Activated T-cell treated with anti-CD3 and anti-CD28 coated beads, Interleukin-2, amount 50 U/mL, for 24 hours (primary cell): Measurements from ENCODE around the gene PDGFC.

Source experiments
- DNase-seq: peaks from one replicate; pipeline ENCODE4 v3.0.0-alpha.2; 2020
- H3K27ac Mint-ChIP-seq: 2 replicates; pipeline ENCODE4 v1.8.0; 2020; ENCODE audit warnings: mild to moderate bottlenecking, mixed read lengths
- H3K27me3 Mint-ChIP-seq: 2 replicates; pipeline ENCODE4 v1.8.0; 2020; ENCODE audit warnings: mixed read lengths
- H3K36me3 Mint-ChIP-seq: 2 replicates; pipeline ENCODE4 v1.8.0; 2020; ENCODE audit warnings: low read depth, mixed read lengths
- H3K4me1 Mint-ChIP-seq: 2 replicates; pipeline ENCODE4 v1.8.0; 2020; ENCODE audit warnings: low read depth, mixed read lengths
- H3K4me3 Mint-ChIP-seq: 2 replicates; pipeline ENCODE4 v1.8.0; 2020; ENCODE audit warnings: mild to moderate bottlenecking, moderate library complexity, mixed read lengths
- H3K9me3 Mint-ChIP-seq: 2 replicates; pipeline ENCODE4 v1.8.0; 2020; ENCODE audit warnings: mixed read lengths

PDGFC gene

DNA sequence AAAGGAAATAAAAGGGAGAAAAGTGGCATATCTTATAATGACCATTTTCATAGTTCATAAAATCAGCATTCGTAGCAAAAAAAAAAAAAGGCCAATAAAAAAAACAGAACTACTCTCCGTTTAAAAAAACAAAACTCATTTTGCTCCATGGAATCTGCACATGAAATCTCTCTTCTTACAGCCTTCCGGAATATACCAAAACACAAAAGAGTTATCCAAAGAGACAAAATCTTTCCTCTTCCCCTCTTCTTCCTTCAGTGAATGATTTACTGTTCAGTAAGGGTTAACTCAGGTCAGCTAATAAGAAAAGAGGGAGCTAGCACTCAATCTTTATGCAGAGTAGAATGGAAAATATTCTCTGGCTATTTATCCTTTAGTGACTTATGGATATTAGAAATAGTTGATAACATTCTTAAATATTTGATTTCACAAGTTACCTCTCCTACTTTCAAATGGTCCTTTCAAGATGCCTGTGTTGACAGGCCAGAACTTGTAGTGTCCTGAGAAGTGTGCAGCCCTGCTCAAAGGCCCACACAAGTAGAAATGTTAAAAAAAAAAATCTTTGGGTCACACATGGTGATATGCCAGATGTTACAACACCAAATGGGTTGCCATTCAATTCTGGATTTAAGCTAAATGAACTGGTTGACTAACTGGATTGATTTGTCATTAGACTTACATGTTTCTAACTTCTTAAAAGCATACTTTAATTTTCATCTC is 42.1 kb downstream of the PDGFC start:
- H3K4me1 Mint-ChIP-seq: no peaks in the 10 kb centered on the region
- H3K9me3 Mint-ChIP-seq: peaks cover 13% of the 10 kb centered on the region
- H3K27ac Mint-ChIP-seq: no peak overlapping the region

DNA sequence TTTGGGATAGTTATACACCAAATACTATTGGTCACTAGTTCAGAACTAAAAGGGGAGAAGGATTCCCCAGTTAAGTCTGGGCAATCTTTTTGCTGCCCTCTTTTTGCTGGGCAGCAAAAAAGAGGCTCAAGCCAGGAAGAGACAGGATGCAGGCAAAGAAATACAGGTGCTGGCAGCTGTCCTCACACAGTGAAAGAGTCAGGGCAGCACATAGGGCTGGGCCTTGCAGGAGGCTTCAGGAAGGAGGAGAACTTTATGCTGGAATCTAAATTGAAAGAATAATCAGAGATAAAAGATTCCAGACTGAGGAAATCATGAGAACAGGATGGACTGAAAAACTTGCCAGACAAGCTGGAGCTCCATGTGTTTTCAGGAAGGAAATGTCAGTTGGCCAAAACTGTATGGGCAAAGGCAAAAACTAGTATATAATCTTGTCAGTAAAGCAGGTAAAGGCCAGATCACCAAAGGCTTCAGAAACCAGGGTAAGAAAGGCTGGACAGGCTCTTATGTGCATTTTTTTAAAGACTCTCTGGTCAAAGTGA is 46.8 kb downstream of the PDGFC start:
- Mint-ChIP-seq H3K9me3 (peaks cover 8% of the 10 kb centered on the region), H3K27ac (no peak overlapping the region), H3K4me3 (no peak overlapping the region), H3K36me3 (no peaks in the 10 kb centered on the region), H3K4me1 (no peaks in the 10 kb centered on the region), H3K27me3 (no peaks in the 10 kb centered on the region)
- no peak for DNase-seq

More for the DNA sequence above, 42.1 kb downstream of the PDGFC start:
- Mint-ChIP-seq H3K27me3 (no peaks in the 10 kb centered on the region), H3K4me3 (no peak overlapping the region), H3K36me3 (no peaks in the 10 kb centered on the region)
- no peak for DNase-seq

DNA sequence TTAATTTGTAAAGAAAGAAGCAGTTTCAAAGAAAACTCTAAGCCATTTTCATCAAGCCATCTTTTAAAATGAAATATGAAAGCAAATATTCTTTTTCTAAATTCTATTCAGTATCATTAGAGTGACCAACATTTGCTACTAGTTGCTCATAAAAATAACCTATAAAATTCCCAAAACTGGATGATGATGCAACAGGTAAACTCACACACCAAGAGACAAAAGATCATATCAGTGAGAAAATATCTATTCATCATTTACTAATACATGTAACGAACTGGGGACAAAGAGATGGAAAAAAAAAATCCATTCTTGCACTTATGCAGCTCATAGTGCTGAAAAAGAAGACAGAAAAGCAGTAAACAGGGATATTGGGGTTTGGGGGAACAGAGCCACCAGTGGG is 48.1 kb downstream of the PDGFC start:
- Mint-ChIP-seq H3K36me3 (no peaks in the 10 kb centered on the region), H3K27ac (no peak overlapping the region)

DNA sequence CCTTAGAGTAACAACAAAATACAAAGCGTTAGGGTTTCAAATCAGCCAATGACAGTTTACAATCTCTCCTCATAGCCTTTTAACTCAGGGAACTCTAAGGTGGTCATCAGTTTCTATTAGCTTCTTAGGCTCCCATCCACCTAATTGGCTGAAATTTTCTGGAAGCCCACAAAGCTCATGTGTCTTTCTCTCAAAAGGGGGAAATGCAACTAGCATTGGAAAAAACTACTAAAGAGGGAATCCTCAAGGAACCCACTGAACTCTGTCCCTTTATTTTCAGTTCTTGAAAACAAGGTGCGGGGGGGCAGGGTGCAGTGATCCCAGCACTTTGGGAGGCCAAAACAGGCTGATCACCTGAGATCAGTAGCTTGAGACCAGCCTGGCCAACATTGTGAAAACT is 56.4 kb downstream of the PDGFC start:
- no peaks in the 10 kb centered on the region for H3K4me1 Mint-ChIP-seq
- no peaks in the 10 kb centered on the region for H3K27me3 Mint-ChIP-seq
- H3K4me3 Mint-ChIP-seq: no peak overlapping the region
- no peak for DNase-seq
- no peak overlapping the region for H3K27ac Mint-ChIP-seq
- H3K36me3 Mint-ChIP-seq: no peaks in the 10 kb centered on the region
- no peaks in the 10 kb centered on the region for H3K9me3 Mint-ChIP-seq

More for the DNA sequence above, 48.1 kb downstream of the PDGFC start:
- no peak for DNase-seq
- no peaks in the 10 kb centered on the region for H3K4me1 Mint-ChIP-seq
- peaks cover 8% of the 10 kb centered on the region for H3K9me3 Mint-ChIP-seq
- H3K27me3 Mint-ChIP-seq: no peaks in the 10 kb centered on the region
- no peak overlapping the region for H3K4me3 Mint-ChIP-seq

GRCh38 chr4:156913234-156913633 is 58.4 kb downstream of the PDGFC start:
- Mint-ChIP-seq H3K27ac (no peak overlapping the region), H3K9me3 (no peaks in the 10 kb centered on the region), H3K4me3 (no peak overlapping the region), H3K4me1 (no peaks in the 10 kb centered on the region), H3K27me3 (no peaks in the 10 kb centered on the region), H3K36me3 (no peaks in the 10 kb centered on the region)
- DNase-seq: no peak

GRCh38 chr4:156909010-156909409 is 62.6 kb downstream of the PDGFC start:
- no peaks in the 10 kb centered on the region for H3K4me1 Mint-ChIP-seq
- H3K36me3 Mint-ChIP-seq: no peaks in the 10 kb centered on the region
- no peaks in the 10 kb centered on the region for H3K27me3 Mint-ChIP-seq
- DNase-seq: no peak
- no peak overlapping the region for H3K27ac Mint-ChIP-seq
- no peak overlapping the region for H3K4me3 Mint-ChIP-seq
- H3K9me3 Mint-ChIP-seq: no peaks in the 10 kb centered on the region

- H3K4me3 Mint-ChIP-seq: no peak overlapping the region
- H3K9me3 Mint-ChIP-seq: no peaks in the 10 kb centered on the region
- DNase-seq: no peak
- no peaks in the 10 kb centered on the region for H3K27me3 Mint-ChIP-seq
- no peak overlapping the region for H3K27ac Mint-ChIP-seq
- no peaks in the 10 kb centered on the region for H3K36me3 Mint-ChIP-seq
- H3K4me1 Mint-ChIP-seq: no peaks in the 10 kb centered on the region
Measured at GRCh38 chr4:156906325-156906724, 65.3 kb downstream of the PDGFC start.

DNA sequence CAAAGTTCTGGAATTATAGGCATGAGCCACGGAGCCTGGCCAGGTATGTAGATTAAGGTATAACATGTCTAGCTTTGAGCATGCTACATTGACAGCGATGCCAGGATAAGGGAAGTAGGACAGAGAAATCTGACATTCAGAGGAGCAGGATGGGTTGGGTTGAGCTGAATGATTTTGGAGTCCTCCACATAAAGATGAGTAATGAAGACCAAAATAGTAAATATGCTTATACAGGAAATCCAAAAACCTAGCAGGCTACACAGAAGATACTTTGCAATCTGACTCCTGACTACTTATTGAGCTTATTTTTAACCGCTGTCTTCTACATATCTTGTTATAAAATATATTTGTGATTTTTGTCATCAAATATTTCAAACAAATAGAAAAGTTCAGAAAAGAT is 69.7 kb downstream of the PDGFC start:
- no peak for DNase-seq
- Mint-ChIP-seq H3K36me3 (no peaks in the 10 kb centered on the region), H3K27me3 (no peaks in the 10 kb centered on the region), H3K4me3 (no peak overlapping the region), H3K9me3 (no peaks in the 10 kb centered on the region), H3K27ac (no peak overlapping the region), H3K4me1 (no peaks in the 10 kb centered on the region)

DNA sequence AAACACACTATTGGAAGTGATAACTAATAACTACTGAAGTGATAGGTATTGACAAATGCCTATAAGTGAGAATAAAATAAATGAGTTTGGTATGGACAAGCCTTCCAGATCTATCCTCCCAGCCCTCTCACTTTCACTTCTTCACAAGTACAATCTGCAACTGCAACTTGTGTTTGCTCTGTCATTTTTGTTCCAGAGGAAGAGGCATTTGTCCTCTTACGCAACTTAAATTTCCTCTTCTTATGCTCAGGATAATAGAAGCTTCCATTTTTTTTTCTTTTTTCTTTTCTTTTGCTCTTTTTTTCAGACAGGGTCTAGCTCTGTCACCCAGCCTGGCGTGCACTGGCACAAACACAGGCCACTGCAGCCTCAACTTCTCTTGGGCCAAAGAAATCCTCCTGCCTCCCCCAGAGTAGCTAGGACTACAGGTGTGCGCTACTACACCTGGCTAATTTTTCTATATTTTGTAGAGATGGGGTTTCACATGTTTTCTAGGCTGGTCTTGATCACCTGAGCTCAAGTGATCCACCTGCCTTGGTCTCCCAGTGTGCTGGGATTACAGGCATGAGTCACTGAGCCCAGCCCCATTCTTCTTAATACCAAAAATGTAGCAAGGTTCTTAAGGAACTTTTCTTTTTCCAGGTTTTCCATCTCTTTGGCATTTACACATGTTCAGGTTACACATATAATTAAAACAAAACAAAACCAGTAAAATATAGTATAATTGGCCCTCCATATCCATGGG is 73.1 kb downstream of the PDGFC start:
- Mint-ChIP-seq H3K36me3 (no peaks in the 10 kb centered on the region), H3K4me3 (no peak overlapping the region), H3K9me3 (no peaks in the 10 kb centered on the region), H3K4me1 (no peaks in the 10 kb centered on the region), H3K27me3 (no peaks in the 10 kb centered on the region), H3K27ac (no peak overlapping the region)
- DNase-seq: no peak

DNA sequence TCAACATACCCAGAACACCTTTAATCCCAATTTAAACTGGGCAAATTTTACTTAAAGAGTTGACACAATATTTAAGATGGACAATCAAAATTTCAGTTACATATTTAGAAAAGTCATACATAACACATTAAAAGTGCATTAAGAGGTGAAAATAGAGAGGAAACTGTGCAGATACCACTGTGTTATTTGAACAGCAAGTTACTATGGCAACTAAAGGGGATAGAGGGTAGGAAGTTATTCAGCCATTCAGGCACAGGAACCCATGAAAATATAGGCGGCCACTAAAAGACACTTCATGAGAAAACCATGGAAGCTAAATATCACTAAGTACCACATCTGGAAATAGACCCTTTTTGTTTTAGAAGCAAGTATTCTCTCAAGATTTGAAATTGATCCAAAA is 75.1 kb downstream of the PDGFC start:
- Mint-ChIP-seq H3K4me3 (no peak overlapping the region), H3K27ac (no peak overlapping the region), H3K4me1 (no peaks in the 10 kb centered on the region), H3K27me3 (no peaks in the 10 kb centered on the region), H3K9me3 (no peaks in the 10 kb centered on the region), H3K36me3 (no peaks in the 10 kb centered on the region)
- no peak for DNase-seq

- Mint-ChIP-seq H3K27me3 (no peaks in the 10 kb centered on the region), H3K4me1 (no peaks in the 10 kb centered on the region), H3K36me3 (no peaks in the 10 kb centered on the region), H3K27ac (no peak overlapping the region), H3K9me3 (no peaks in the 10 kb centered on the region), H3K4me3 (no peak overlapping the region)
- no peak for DNase-seq
Measured at GRCh38 chr4:156894234-156894633, 77.4 kb downstream of the PDGFC start.

- Mint-ChIP-seq H3K4me1 (no peaks in the 10 kb centered on the region), H3K27ac (no peak overlapping the region), H3K9me3 (no peaks in the 10 kb centered on the region), H3K36me3 (no peaks in the 10 kb centered on the region), H3K27me3 (no peaks in the 10 kb centered on the region), H3K4me3 (no peak overlapping the region)
- DNase-seq: no peak
Measured at GRCh38 chr4:156892805-156893204, 78.8 kb downstream of the PDGFC start.

DNA sequence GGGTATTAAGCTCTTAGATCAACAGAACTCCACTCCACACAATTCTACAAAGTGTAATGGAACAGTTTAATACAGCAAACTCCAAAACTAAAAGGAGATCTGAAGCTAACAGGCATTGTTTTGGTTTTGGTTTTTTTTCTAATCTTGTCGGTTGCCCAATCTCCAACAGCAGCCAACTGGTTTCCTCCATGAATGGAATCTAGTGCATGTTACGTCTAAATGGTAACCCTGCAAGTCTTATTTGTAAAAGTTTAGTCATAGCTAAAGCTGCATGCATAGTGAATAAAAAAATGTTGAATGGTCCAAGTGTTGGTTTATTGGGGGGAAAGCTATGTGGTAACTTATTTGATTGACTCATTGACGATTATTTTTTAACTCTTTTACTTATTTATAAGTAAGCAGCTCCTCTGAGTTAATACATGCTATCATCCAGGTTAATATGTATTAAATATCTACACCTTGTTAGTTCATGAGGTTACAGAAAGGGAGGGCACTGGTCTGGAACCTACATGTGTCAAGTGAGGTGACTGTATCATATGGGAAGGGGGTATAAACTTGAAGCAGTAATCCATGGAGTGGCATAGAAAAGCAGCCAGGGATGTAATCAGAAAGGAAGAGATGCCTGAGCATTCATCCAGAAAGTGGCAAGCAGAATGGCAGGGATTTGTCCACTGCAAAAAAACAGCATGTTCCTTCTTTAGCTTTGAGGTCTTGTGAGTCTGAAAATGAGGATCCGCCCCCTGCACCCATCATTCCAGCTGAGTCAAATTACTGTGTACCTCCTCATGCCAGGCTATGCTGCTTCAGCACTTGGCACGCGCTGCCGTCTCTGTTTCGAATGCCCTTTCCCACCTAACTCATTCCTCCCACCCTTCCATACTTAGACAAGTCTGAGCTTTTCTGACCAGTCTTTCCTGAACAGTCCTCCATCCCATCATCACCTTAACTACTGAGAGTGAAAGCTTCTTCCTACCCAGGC is 81.7 kb downstream of the PDGFC start:
- no peak for DNase-seq
- no peak overlapping the region for H3K27ac Mint-ChIP-seq
- H3K4me1 Mint-ChIP-seq: no peaks in the 10 kb centered on the region
- H3K4me3 Mint-ChIP-seq: no peak overlapping the region
- no peaks in the 10 kb centered on the region for H3K36me3 Mint-ChIP-seq
- no peaks in the 10 kb centered on the region for H3K9me3 Mint-ChIP-seq
- no peaks in the 10 kb centered on the region for H3K27me3 Mint-ChIP-seq

DNA sequence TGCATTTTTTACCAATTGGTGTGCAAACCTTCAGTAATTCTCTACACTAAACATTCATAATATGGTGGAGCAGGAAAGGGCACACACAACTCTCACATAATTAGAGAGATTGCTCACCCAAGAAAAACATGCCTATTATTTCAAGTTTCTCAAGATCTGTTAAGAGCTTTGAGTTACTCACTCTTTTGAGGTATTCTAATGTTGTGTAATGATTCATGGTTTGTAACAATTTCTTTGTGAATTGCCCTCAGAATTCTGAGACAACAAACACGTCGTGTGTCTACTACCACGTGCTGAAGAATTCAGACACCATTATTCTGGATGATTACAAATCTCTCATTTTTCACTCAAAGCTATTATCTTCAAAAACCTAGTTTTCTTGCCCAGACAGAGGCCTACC is 82.8 kb downstream of the PDGFC start:
- H3K27me3 Mint-ChIP-seq: no peaks in the 10 kb centered on the region
- no peak for DNase-seq
- no peak overlapping the region for H3K4me3 Mint-ChIP-seq
- H3K9me3 Mint-ChIP-seq: no peaks in the 10 kb centered on the region
- H3K36me3 Mint-ChIP-seq: no peaks in the 10 kb centered on the region
- H3K4me1 Mint-ChIP-seq: no peaks in the 10 kb centered on the region
- no peak overlapping the region for H3K27ac Mint-ChIP-seq
